A673 (cell line): ENCODE results near the gene ZFTA. TPM values are rescaled to one million over a fixed set of nuclear protein-coding genes. Genes with fewer than 3 reads are reported as not detected.
A peak's percentile ranks its signal among the peaks of the same experiment; 100 is the strongest.
"Not testable (repeated sequence)": the region's sequence is repeated elsewhere in the genome, so short reads cannot be mapped to it uniquely, and the experiment has no call there.

ENCODE experiments used
- BruUV-seq: library from RNA; stranded (reverse); fragments of 400-500 nt; replicated peaks from 2 replicates; lab custom pipeline; 2021; lab: Mats Ljungman, UMichigan
- CTCF ChIA-PET: fragments of 300-600 bp; sonication (Branson Sonifier 250); formaldehyde crosslinking; loops from one replicate; lab custom pipeline; 2022; ENCODE audit warnings: antibody characterized with exemption; lab: Charles Lee
- POLR2A ChIA-PET: fragments of 300-600 bp; sonication (Branson Sonifier 250); formaldehyde crosslinking; loops from one replicate; lab custom pipeline; 2022; ENCODE audit warnings: antibody characterized with exemption; ENCODE audit not compliant: low non-redundant PET; lab: Charles Lee
- DNase-seq: peaks from one replicate; pipeline ENCODE4 v3.0.0-alpha.2; 2015; ENCODE audit warnings: low spot score
- H3K27ac ChIP-seq: fragments of 200-600 bp; sonication (generic); 2 replicates; pipeline ENCODE4 v1.5.1; 2016; ENCODE audit warnings: mixed run types, low read depth, mild to moderate bottlenecking, mixed read lengths, antibody characterized with exemption, low read length; ENCODE audit not compliant: poor library complexity, severe bottlenecking
- H3K27me3 ChIP-seq: fragments of 200-600 bp; sonication (generic); replicated peaks from 2 replicates; pipeline ENCODE4 v1.6.1; 2017; ENCODE audit warnings: mixed run types, low read depth, mild to moderate bottlenecking, mixed read lengths, antibody characterized with exemption, low read length; ENCODE audit not compliant: insufficient read depth, poor library complexity
- H3K36me3 ChIP-seq: fragments of 200-600 bp; sonication (generic); 2 replicates; pipeline ENCODE4 v1.6.1; 2016; ENCODE audit warnings: mixed run types, mild to moderate bottlenecking, mixed read lengths, antibody characterized with exemption, low read length; ENCODE audit not compliant: insufficient read depth, poor library complexity, severe bottlenecking
- H3K4me1 ChIP-seq: fragments of 200-600 bp; sonication (generic); 2 replicates; pipeline ENCODE4 v1.6.1; 2017; ENCODE audit warnings: mixed run types, mild to moderate bottlenecking, mixed read lengths, antibody characterized with exemption, low read length; ENCODE audit not compliant: insufficient read depth, poor library complexity, severe bottlenecking
- H3K4me3 ChIP-seq: fragments of 200-600 bp; sonication (generic); 2 replicates; pipeline ENCODE4 v1.5.1; 2016; ENCODE audit warnings: low read depth, mixed run types, mild to moderate bottlenecking, mixed read lengths, low read length; ENCODE audit not compliant: poor library complexity, severe bottlenecking
- H3K9me3 ChIP-seq: fragments of 200-600 bp; sonication (generic); 2 replicates; pipeline ENCODE4 v1.6.1; 2016; ENCODE audit warnings: mixed run types, low read depth, mild to moderate bottlenecking, mixed read lengths, antibody characterized with exemption, low read length; ENCODE audit not compliant: poor library complexity, severe bottlenecking
- CTCF ChIP-seq: fragments of 300-800, 200-600 bp; sonication (generic); conservative IDR thresholded peaks from 2 replicates; pipeline ENCODE4 v1.5.1; 2017; ENCODE audit warnings: low read depth, mild to moderate bottlenecking, antibody characterized with exemption, low read length, moderate library complexity, mixed read lengths
- EZH2 ChIP-seq: fragments of 200-600 bp; sonication (generic); IDR thresholded peaks from 2 replicates; pipeline ENCODE4 v1.6.1; 2017; ENCODE audit warnings: borderline replicate concordance, low read depth, mild to moderate bottlenecking, mixed read lengths, antibody characterized with exemption, low read length; ENCODE audit not compliant: poor library complexity, severe bottlenecking
- intact Hi-C: fragments of 100-400 bp; cut with micrococcal nuclease; formaldehyde crosslinking; loops from one replicate; pipeline ENCODE4 v1.10.0; 2022; ENCODE audit not compliant: unreplicated experiment
- total RNA-seq: library from RNA; stranded (reverse); gene quantifications from 2 replicates; pipeline ENCODE4 v1.2.3, GENCODE V29; 2021

The ZFTA gene
- total RNA-seq, 1 experiment from 2014 or later: 36.1 TPM

- no TSS peak for BruUV-seq
- intact Hi-C loops: no loop called here
- ChIA-PET CTCF (no interaction called here), POLR2A (interaction anchor here (0.6 kb wide), 1 partner anchor 26 kb away, joined by 9 read pairs; no protein-coding TSS in a partner anchor)
- Histone ChIP-seq H3K36me3 (peaks cover 30% of the 10 kb centered on the region), H3K27me3 (no peaks in the 10 kb centered on the region), H3K27ac (peak within 1 kb of the TSS; percentile 84), H3K4me3 (peak within 1 kb of the TSS; percentile 96), H3K9me3 (no peaks in the 10 kb centered on the region), H3K4me1 (peaks cover 23% of the 10 kb centered on the region)
- DNase-seq: peak; percentile 92
- TF ChIP-seq EZH2 (no peak), CTCF (no peak)
Observed at GRCh38 chr11:63813035-63813562, 44.5 kb upstream of the ZFTA start, which contains the start of gene SPINDOC. Gene SPINDOC, plus strand, starts transcription at chr11:63813456. Its CDS starts 231 bp downstream, at chr11:63813687.

- no peak for TF ChIP-seq CTCF
- no peak for TF ChIP-seq EZH2
- Histone ChIP-seq H3K4me1 (peaks cover 23% of the 10 kb centered on the region), H3K4me3 (no peak overlapping the region), H3K27ac (no peak overlapping the region), H3K36me3 (peaks cover 14% of the 10 kb centered on the region), H3K9me3 (no peaks in the 10 kb centered on the region), H3K27me3 (no peaks in the 10 kb centered on the region)
- no TSS peak for BruUV-seq
- no peak for DNase-seq
- intact Hi-C loops: no loop called here
- ChIA-PET POLR2A (no interaction called here), CTCF (no interaction called here)
Observed at GRCh38 chr11:63811522-63811921, 42.9 kb upstream of the ZFTA start.

GRCh38 chr11:63810383-63810782, 41.8 kb upstream of the ZFTA start:
- CTCF ChIA-PET: interaction anchor here (0.7 kb wide), 1 partner anchor 113 kb away, joined by 15 read pairs; no protein-coding TSS in a partner anchor
- BruUV-seq, intact Hi-C loops, DNase-seq, H3K27ac ChIP-seq, H3K4me3 ChIP-seq, H3K36me3 ChIP-seq, H3K27me3 ChIP-seq, POLR2A ChIA-PET, H3K9me3 ChIP-seq: not testable (repeated sequence)
- peaks cover 26% of the 10 kb centered on the region for H3K4me1 ChIP-seq

GRCh38 chr11:63805844-63806415, 37.4 kb upstream of the ZFTA start:
- Histone ChIP-seq H3K4me1 (peaks cover 4% of the 10 kb centered on the region), H3K4me3 (no peak overlapping the region), H3K27ac (no peak overlapping the region), H3K27me3 (no peaks in the 10 kb centered on the region), H3K9me3 (no peaks in the 10 kb centered on the region), H3K36me3 (no peaks in the 10 kb centered on the region)
- peak; percentile 60 for DNase-seq
- intact Hi-C loops: no loop called here
- CTCF ChIA-PET: interaction anchor here (0.7 kb wide), 1 partner anchor 643 kb away, joined by 3 read pairs; no protein-coding TSS in a partner anchor
- no peak for TF ChIP-seq CTCF
- POLR2A ChIA-PET: no interaction called here
- no TSS peak for BruUV-seq
